ENCODE results near the gene PRKAG2.

GRCh38 chr7:151854720-151855071, 22.2 kb downstream of the PRKAG2 start:
- no peak for TF ChIP-seq POLR2AphosphoS5 (IDR thresholded peaks at IDR 0.05)
- TF ChIP-seq EP300 (IDR thresholded peaks at IDR 0.05; ENCODE audit: low read depth): no peak
- TF ChIP-seq CTCF (IDR thresholded peaks at IDR 0.05): no peak
- no peak for TF ChIP-seq POLR2A (IDR thresholded peaks at IDR 0.05)

All from transverse colon (tissue), 4 donors.